Activated naive CD8-positive, alpha-beta T cell treated with anti-CD3 and anti-CD28 coated beads for 36 hours (primary cell): Measurements from ENCODE around the gene NCEH1. TPM values are rescaled to one million over a fixed set of nuclear protein-coding genes. Genes with fewer than 3 reads are reported as not detected.
"Not testable (repeated sequence)": the region's sequence is repeated elsewhere in the genome, so short reads cannot be mapped to it uniquely, and the experiment has no call there.

Experiments used
- DNase-seq: peaks from one replicate; pipeline ENCODE4 v3.0.0; 2021
- H3K27ac Mint-ChIP-seq: one replicate; pipeline ENCODE4 v1.8.0; 2022; ENCODE audit warnings: mild to moderate bottlenecking, moderate library complexity, mixed read lengths
- H3K27me3 Mint-ChIP-seq: one replicate; pipeline ENCODE4 v1.8.0; 2022; ENCODE audit warnings: mild to moderate bottlenecking, mixed read lengths
- H3K36me3 Mint-ChIP-seq: one replicate; pipeline ENCODE4 v1.8.0; 2021; ENCODE audit warnings: mild to moderate bottlenecking, mixed read lengths
- H3K4me1 Mint-ChIP-seq: one replicate; pipeline ENCODE4 v1.8.0; 2021; ENCODE audit warnings: mixed read lengths
- H3K4me3 Mint-ChIP-seq: one replicate; pipeline ENCODE4 v1.8.0; 2022; ENCODE audit warnings: mild to moderate bottlenecking, moderate library complexity, mixed read lengths
- H3K9me3 Mint-ChIP-seq: one replicate; pipeline ENCODE4 v1.8.0; 2022; ENCODE audit warnings: mixed read lengths
- total RNA-seq, 2 experiments: library from RNA; stranded (reverse); gene quantifications; one replicate each; pipeline ENCODE4 v1.2.3, GENCODE V29; 2021

The NCEH1 gene
- total RNA-seq, 2 experiments from 2014 or later, result 6.4 to 6.7 TPM

- peaks cover 5% of the 10 kb centered on the region for H3K9me3 Mint-ChIP-seq
- H3K27ac Mint-ChIP-seq, result no peak overlapping the region
- no peaks in the 10 kb centered on the region for H3K27me3 Mint-ChIP-seq
- H3K4me1 Mint-ChIP-seq, result no peaks in the 10 kb centered on the region
- no peak overlapping the region for H3K4me3 Mint-ChIP-seq
- DNase-seq, result no peak
- H3K36me3 Mint-ChIP-seq, result no peaks in the 10 kb centered on the region
These were observed 5.6 kb upstream of the NCEH1 start for GRCh38 chr3:172716476-172716875.

GRCh38 chr3:172713316-172713715 lies 2.4 kb upstream of the NCEH1 start:
- Mint-ChIP-seq H3K36me3 (no peaks in the 10 kb centered on the region), H3K9me3 (no peaks in the 10 kb centered on the region), H3K4me3 (no peak overlapping the region), H3K27me3 (no peaks in the 10 kb centered on the region), H3K4me1 (peaks cover 22% of the 10 kb centered on the region), H3K27ac (no peak overlapping the region)
- no peak for DNase-seq

GRCh38 chr3:172711454-172711795 lies 558 bp upstream of the NCEH1 start:
- Mint-ChIP-seq H3K27me3 (no peaks in the 10 kb centered on the region), H3K36me3 (no peaks in the 10 kb centered on the region), H3K27ac (peak overlapping the region; percentile 80), H3K4me3 (peak overlapping the region; percentile 91), H3K4me1 (peaks cover 22% of the 10 kb centered on the region), H3K9me3 (no peaks in the 10 kb centered on the region)
- no peak for DNase-seq

- no peak for DNase-seq
- peak overlapping the region; percentile 91 for H3K4me3 Mint-ChIP-seq
- peaks cover 22% of the 10 kb centered on the region for H3K4me1 Mint-ChIP-seq
These were observed 848 bp downstream of the NCEH1 start for GRCh38 chr3:172709774-172710663.

GRCh38 chr3:172708921-172709773 lies 1.7 kb downstream of the NCEH1 start:
- no peaks in the 10 kb centered on the region for H3K36me3 Mint-ChIP-seq
- H3K27ac Mint-ChIP-seq, result no peak overlapping the region
- peaks cover 22% of the 10 kb centered on the region for H3K4me1 Mint-ChIP-seq
- peak overlapping the region; percentile 26 for H3K4me3 Mint-ChIP-seq
- DNase-seq, result no peak
- no peaks in the 10 kb centered on the region for H3K27me3 Mint-ChIP-seq
- no peaks in the 10 kb centered on the region for H3K9me3 Mint-ChIP-seq

More at GRCh38 chr3:172709774-172710663, 848 bp downstream of the NCEH1 start:
- no peaks in the 10 kb centered on the region for H3K9me3 Mint-ChIP-seq
- H3K36me3 Mint-ChIP-seq, result no peaks in the 10 kb centered on the region
- H3K27me3 Mint-ChIP-seq, result no peaks in the 10 kb centered on the region
- H3K27ac Mint-ChIP-seq, result peak overlapping the region; percentile 80

- Mint-ChIP-seq H3K4me3 (no peak overlapping the region), H3K4me1 (peaks cover 22% of the 10 kb centered on the region), H3K36me3 (no peaks in the 10 kb centered on the region), H3K27ac (no peak overlapping the region), H3K9me3 (no peaks in the 10 kb centered on the region), H3K27me3 (no peaks in the 10 kb centered on the region)
- no peak for DNase-seq
These were observed 2.9 kb downstream of the NCEH1 start for GRCh38 chr3:172707967-172708366.

GRCh38 chr3:172707030-172707429 lies 3.8 kb downstream of the NCEH1 start:
- H3K4me1 Mint-ChIP-seq, result peaks cover 23% of the 10 kb centered on the region
- H3K9me3 Mint-ChIP-seq, result no peaks in the 10 kb centered on the region
- no peak overlapping the region for H3K4me3 Mint-ChIP-seq
- no peaks in the 10 kb centered on the region for H3K36me3 Mint-ChIP-seq
- no peak for DNase-seq
- no peaks in the 10 kb centered on the region for H3K27me3 Mint-ChIP-seq
- H3K27ac Mint-ChIP-seq, result no peak overlapping the region

GRCh38 chr3:172705170-172705569 lies 5.7 kb downstream of the NCEH1 start:
- Mint-ChIP-seq H3K27me3 (no peaks in the 10 kb centered on the region), H3K36me3 (peaks cover 2% of the 10 kb centered on the region), H3K4me1 (peaks cover 23% of the 10 kb centered on the region), H3K27ac (no peak overlapping the region), H3K9me3 (no peaks in the 10 kb centered on the region), H3K4me3 (no peak overlapping the region)
- no peak for DNase-seq

GRCh38 chr3:172704001-172704400 lies 6.9 kb downstream of the NCEH1 start:
- Mint-ChIP-seq H3K36me3 (peaks cover 2% of the 10 kb centered on the region), H3K27me3 (no peaks in the 10 kb centered on the region), H3K9me3 (no peaks in the 10 kb centered on the region), H3K27ac (no peak overlapping the region), H3K4me3 (no peak overlapping the region), H3K4me1 (peaks cover 11% of the 10 kb centered on the region)
- no peak for DNase-seq

- not testable (repeated sequence) for H3K4me1 Mint-ChIP-seq, H3K27me3 Mint-ChIP-seq, H3K27ac Mint-ChIP-seq, H3K9me3 Mint-ChIP-seq, H3K4me3 Mint-ChIP-seq, H3K36me3 Mint-ChIP-seq, DNase-seq
These were observed 8.1 kb downstream of the NCEH1 start for GRCh38 chr3:172702731-172703130.

GRCh38 chr3:172702256-172702655 lies 8.6 kb downstream of the NCEH1 start:
- Mint-ChIP-seq H3K4me3 (no peak overlapping the region), H3K4me1 (peaks cover 6% of the 10 kb centered on the region), H3K27me3 (no peaks in the 10 kb centered on the region), H3K9me3 (no peaks in the 10 kb centered on the region), H3K36me3 (peaks cover 2% of the 10 kb centered on the region), H3K27ac (no peak overlapping the region)
- DNase-seq, result no peak

GRCh38 chr3:172701751-172702150 lies 9.1 kb downstream of the NCEH1 start:
- no peak overlapping the region for H3K27ac Mint-ChIP-seq
- no peak overlapping the region for H3K4me3 Mint-ChIP-seq
- H3K36me3 Mint-ChIP-seq, result peaks cover 2% of the 10 kb centered on the region
- peaks cover 6% of the 10 kb centered on the region for H3K4me1 Mint-ChIP-seq
- no peak for DNase-seq
- no peaks in the 10 kb centered on the region for H3K27me3 Mint-ChIP-seq
- no peaks in the 10 kb centered on the region for H3K9me3 Mint-ChIP-seq

- no peaks in the 10 kb centered on the region for H3K27me3 Mint-ChIP-seq
- peaks cover 2% of the 10 kb centered on the region for H3K36me3 Mint-ChIP-seq
- no peaks in the 10 kb centered on the region for H3K9me3 Mint-ChIP-seq
- peaks cover 6% of the 10 kb centered on the region for H3K4me1 Mint-ChIP-seq
- no peak for DNase-seq
- no peak overlapping the region for H3K4me3 Mint-ChIP-seq
- no peak overlapping the region for H3K27ac Mint-ChIP-seq
These were observed 9.9 kb downstream of the NCEH1 start for GRCh38 chr3:172700936-172701455.

- Mint-ChIP-seq H3K27ac (no peak overlapping the region), H3K4me3 (no peak overlapping the region), H3K27me3 (no peaks in the 10 kb centered on the region), H3K36me3 (peaks cover 2% of the 10 kb centered on the region), H3K9me3 (no peaks in the 10 kb centered on the region), H3K4me1 (peaks cover 6% of the 10 kb centered on the region)
- no peak for DNase-seq
These were observed 10.6 kb downstream of the NCEH1 start for GRCh38 chr3:172700256-172700655.

GRCh38 chr3:172699031-172699430 lies 11.8 kb downstream of the NCEH1 start:
- DNase-seq, result no peak
- Mint-ChIP-seq H3K4me3 (no peak overlapping the region), H3K4me1 (peaks cover 6% of the 10 kb centered on the region), H3K9me3 (no peaks in the 10 kb centered on the region), H3K27me3 (no peaks in the 10 kb centered on the region), H3K36me3 (peaks cover 2% of the 10 kb centered on the region), H3K27ac (no peak overlapping the region)
